Esophagus squamous epithelium (tissue), 5 donors: ENCODE data around the gene MATK. TPM values are rescaled to one million over a fixed set of nuclear protein-coding genes. Genes with fewer than 3 reads are reported as not detected.

Source experiments
- DNase-seq: peaks from one replicate; lab custom pipeline; 2025; lab: John Stamatoyannopoulos, UW
- H3K27ac ChIP-seq, 4 donors: fragments of 200-600 bp; sonication (generic); one replicate each; pipeline ENCODE4 v1.5.1; 2016 to 2019; ENCODE audit warnings: mild to moderate bottlenecking in 1 of 4
- H3K27me3 ChIP-seq, 4 donors: fragments of 200-600 bp; sonication (generic); 1 replicate in 3 of 4; 2 replicates in 1 of 4; pipeline versions ENCODE4 v1.5.1 to v1.6.0; 2017 to 2021; ENCODE audit warnings: antibody characterized with exemption in 1 of 4
- H3K36me3 ChIP-seq, 3 donors: fragments of 200-600 bp; sonication (generic); one replicate each; pipeline ENCODE4 v1.5.1; 2016 to 2019
- H3K4me1 ChIP-seq, 3 donors: fragments of 200-600 bp; sonication (generic); one replicate each; pipeline ENCODE4 v1.5.1; 2017 to 2019
- H3K4me3 ChIP-seq, 4 donors: fragments of 200-600 bp; sonication (generic); 1 replicate in 3 of 4; 2 replicates in 1 of 4; pipeline ENCODE4 v1.5.1; 2016 to 2019; ENCODE audit warnings: mild to moderate bottlenecking in 2 of 4, moderate library complexity in 1 of 4
- H3K9me3 ChIP-seq, 3 donors: fragments of 200-600 bp; sonication (generic); one replicate each; pipeline ENCODE4 v1.5.1; 2016 to 2019
- POLR2A ChIP-seq, 4 donors: fragments of 450-650 bp; IDR thresholded peaks; one replicate each; pipeline ENCODE4 v1.6.1; 2017; ENCODE audit warnings: antibody characterized with exemption in 4 of 4, mild to moderate bottlenecking in 4 of 4, moderate library complexity in 3 of 4
- WGBS, 2 donors: methylation state at CpG; one replicate each; pipeline ENCODE4 v1.1.5; 2018; 5-methylcytosine and 5-hydroxymethylcytosine counted together
- intact Hi-C: fragments of 100-400 bp; cut with DNase I; formaldehyde crosslinking; loops from one replicate; pipeline ENCODE4 v1.15.0; 2022
- total RNA-seq, 4 donors: library from RNA; depleted of rRNA; stranded (reverse); fragments of >200 nt; gene quantifications; one replicate each; pipeline ENCODE4 v1.1.0, GENCODE V29; 2016
- TF ChIP-seq, protein P1 (sequence below), 6 experiments: fragments of 450-650 bp in 4 of 6; fragments of 200-600 bp in 2 of 6; sonication (generic) in 2 of 6; IDR thresholded peaks; one replicate each; pipeline ENCODE4 v1.5.1; 2016 to 2019; ENCODE audit warnings: antibody characterized with exemption in 6 of 6, mild to moderate bottlenecking in 4 of 6, moderate library complexity in 4 of 6
- donor health status: DM: yes; HTN: yes; CAD: no.

Gene MATK
- total RNA-seq, 4 donors from 2014 or later, result 1.1 to 4.4 (median 2.1) TPM; not detected in 1

GRCh38 chr19:3778899-3779723 lies 7.1 kb downstream of the MATK start:
- H3K4me1 ChIP-seq, result no peaks in the 10 kb centered on the region
- H3K36me3 ChIP-seq, result no peaks in the 10 kb centered on the region
- no peak for TF ChIP-seq POLR2A (IDR thresholded peaks at IDR 0.05)
- TF ChIP-seq, protein P1, sequence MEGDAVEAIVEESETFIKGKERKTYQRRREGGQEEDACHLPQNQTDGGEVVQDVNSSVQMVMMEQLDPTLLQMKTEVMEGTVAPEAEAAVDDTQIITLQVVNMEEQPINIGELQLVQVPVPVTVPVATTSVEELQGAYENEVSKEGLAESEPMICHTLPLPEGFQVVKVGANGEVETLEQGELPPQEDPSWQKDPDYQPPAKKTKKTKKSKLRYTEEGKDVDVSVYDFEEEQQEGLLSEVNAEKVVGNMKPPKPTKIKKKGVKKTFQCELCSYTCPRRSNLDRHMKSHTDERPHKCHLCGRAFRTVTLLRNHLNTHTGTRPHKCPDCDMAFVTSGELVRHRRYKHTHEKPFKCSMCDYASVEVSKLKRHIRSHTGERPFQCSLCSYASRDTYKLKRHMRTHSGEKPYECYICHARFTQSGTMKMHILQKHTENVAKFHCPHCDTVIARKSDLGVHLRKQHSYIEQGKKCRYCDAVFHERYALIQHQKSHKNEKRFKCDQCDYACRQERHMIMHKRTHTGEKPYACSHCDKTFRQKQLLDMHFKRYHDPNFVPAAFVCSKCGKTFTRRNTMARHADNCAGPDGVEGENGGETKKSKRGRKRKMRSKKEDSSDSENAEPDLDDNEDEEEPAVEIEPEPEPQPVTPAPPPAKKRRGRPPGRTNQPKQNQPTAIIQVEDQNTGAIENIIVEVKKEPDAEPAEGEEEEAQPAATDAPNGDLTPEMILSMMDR (IDR thresholded peaks at IDR 0.05), result no peak
- DNase-seq, result no peak
- 52 to 60% methylated on average over 2 to 5 of the region's 44 CpGs for WGBS, 2 donors
- no peak overlapping the region for H3K4me3 ChIP-seq
- no peak overlapping the region for H3K27ac ChIP-seq
- peaks cover 0 to 36% (median 0%) of the 10 kb centered on the region in 4 donors for H3K27me3 ChIP-seq
- peaks cover 0 to 22% (median 14%) of the 10 kb centered on the region in 3 donors for H3K9me3 ChIP-seq
- intact Hi-C loops, result no loop called here

DNA sequence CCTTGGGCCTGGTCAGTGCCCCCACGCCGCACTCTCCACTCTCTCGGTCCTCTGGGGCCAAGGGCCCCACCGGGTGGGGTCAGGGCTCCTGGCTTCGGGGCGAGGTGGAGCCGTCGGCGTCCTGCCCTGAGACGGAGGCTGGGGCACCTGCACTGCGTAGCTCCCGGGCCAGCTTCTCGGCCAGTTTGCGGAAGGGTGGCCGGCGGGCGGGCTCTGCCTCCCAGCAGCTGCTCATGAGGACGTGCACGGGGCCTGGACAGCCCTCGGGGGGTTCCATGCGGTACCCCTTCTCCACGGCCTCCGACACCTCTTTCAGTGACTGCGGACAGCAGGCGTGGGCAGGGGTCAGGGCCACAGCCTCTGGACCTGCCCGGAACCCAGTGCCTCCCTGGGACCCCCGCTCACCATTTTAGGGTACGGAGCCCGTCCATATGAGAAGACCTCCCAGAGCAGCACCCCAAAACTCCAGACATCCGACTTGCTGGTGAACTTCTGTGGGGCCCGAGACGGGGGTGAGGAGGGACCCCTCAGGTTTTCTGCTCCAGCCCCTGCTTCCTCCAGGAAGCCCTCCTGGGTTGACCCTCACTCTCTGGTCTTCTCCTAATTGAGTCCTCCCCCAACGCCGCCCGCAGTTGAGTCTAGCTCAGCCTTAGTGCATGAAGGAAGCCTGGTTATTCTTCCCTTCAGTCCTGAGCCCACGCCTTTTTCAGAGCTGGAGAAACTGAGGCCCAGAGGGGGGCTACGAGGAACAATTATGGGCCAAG lies 7.9 kb downstream of the MATK start:
- intact Hi-C loops, result no loop called here
- Histone ChIP-seq H3K27ac (no peak overlapping the region), H3K27me3 (peaks cover 0 to 28% (median 0%) of the 10 kb centered on the region in 4 donors), H3K4me3 (no peak overlapping the region), H3K9me3 (peaks cover 0 to 22% (median 14%) of the 10 kb centered on the region in 3 donors), H3K36me3 (no peaks in the 10 kb centered on the region), H3K4me1 (no peaks in the 10 kb centered on the region)
- WGBS, 2 donors, result 72 to 90% methylated on average over 4 to 10 of the region's 37 CpGs
- TF ChIP-seq, protein P1 (IDR thresholded peaks at IDR 0.05), result no peak
- TF ChIP-seq POLR2A (IDR thresholded peaks at IDR 0.05), result no peak
- no peak for DNase-seq

GRCh38 chr19:3776479-3777040 lies 9.6 kb downstream of the MATK start:
- intact Hi-C loops, result no loop called here
- H3K9me3 ChIP-seq, result peaks cover 0 to 9% (median 7%) of the 10 kb centered on the region in 3 donors
- peaks cover 0 to 17% (median 0%) of the 10 kb centered on the region in 4 donors for H3K27me3 ChIP-seq
- no peak overlapping the region for H3K4me3 ChIP-seq
- 68 to 100% methylated on average over 1 of the region's 1 CpG for WGBS, 2 donors
- DNase-seq, result no peak
- H3K36me3 ChIP-seq, result no peaks in the 10 kb centered on the region
- peaks cover 0 to 5% (median 0%) of the 10 kb centered on the region in 3 donors for H3K4me1 ChIP-seq
- no peak overlapping the region for H3K27ac ChIP-seq
- TF ChIP-seq, protein P1 (IDR thresholded peaks at IDR 0.05), result no peak

GRCh38 chr19:3775831-3776230 lies 10.3 kb downstream of the MATK start:
- TF ChIP-seq, protein P1 (IDR thresholded peaks at IDR 0.05), result no peak
- no peak for TF ChIP-seq POLR2A (IDR thresholded peaks at IDR 0.05)
- 93% methylated on average over 3 of the region's 5 CpGs; no CpG with 5 or more reads in 1 of the 2 donors for WGBS, 2 donors
- DNase-seq, result no peak
- H3K27ac ChIP-seq, result no peak overlapping the region
- peaks cover 0 to 2% (median 0%) of the 10 kb centered on the region in 3 donors for H3K9me3 ChIP-seq
- H3K4me3 ChIP-seq, result no peak overlapping the region
- no peaks in the 10 kb centered on the region for H3K36me3 ChIP-seq
- intact Hi-C loops, result no loop called here
- peaks cover 0 to 5% (median 0%) of the 10 kb centered on the region in 3 donors for H3K4me1 ChIP-seq
- H3K27me3 ChIP-seq, result peaks cover 0 to 20% (median 0%) of the 10 kb centered on the region in 4 donors
